NCI-H526 (cell line): ENCODE measurements around the gene KRT9.
"Not testable (repeated sequence)": the region's sequence is repeated elsewhere in the genome, so short reads cannot be mapped to it uniquely, and the experiment has no call there.

ENCODE experiments used
- DNase-seq, 2 experiments: peaks; one replicate each; lab custom pipeline; 2025; lab: John Stamatoyannopoulos, UW

Gene KRT9

DNA sequence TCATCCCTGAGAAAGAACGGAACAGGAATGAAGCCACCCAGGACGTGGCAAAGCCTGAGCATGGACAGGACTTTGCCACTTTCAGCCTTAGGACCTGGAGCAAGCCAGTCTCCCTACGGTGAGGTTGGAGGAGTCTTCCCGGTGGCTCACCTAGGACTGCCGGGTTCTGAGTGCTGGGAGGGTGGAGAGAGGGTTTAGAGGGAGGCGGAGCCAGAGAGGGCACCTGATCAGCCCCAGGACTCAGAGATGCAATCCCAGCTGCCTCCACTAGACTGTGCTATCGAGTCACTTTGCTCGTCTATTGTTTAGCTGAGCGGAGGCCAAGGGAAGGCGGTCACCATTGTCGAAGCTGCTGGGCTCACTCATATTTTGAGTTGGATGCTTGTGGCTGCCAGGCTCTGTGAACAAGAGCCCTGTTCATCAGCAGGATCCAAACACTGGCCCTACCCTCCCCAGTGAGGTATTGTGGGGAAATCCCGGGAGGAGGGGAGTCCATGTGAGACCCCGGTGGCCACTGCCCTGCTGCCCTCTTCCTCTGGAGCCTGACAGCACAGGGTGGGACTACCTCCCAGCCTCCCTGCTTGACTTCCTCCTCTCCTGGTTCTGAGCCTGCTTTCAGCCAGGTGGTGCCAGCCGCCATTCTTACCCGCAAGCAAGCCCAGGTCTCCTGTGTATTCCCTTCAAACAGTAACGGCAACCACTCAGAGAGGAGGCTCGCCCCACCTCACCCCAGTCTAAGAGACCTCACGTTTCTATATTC is 7.8 kb upstream of the KRT9 start:
- DNase-seq = peak; percentile 76 to 93

DNA sequence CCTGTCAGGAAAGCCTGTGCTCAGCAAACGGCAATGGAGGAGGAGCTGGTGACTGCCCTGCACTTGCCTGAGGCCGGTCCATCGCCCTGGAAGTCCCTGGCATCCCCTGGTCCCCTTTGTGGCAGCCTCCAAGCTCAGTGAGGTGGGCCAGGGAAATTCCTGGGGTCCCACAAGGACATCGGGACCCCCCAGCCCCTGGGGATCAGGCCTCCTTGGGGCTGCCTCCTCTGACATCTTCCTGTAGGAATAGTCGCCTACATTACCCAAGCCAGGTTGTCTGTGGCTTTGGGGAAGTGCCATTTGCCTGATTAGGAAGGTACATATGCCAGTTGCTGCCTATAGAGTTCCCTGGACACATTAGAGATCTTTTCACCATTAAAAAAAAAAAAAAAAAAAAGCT is 7.1 kb upstream of the KRT9 start:
- no peak for DNase-seq

DNA sequence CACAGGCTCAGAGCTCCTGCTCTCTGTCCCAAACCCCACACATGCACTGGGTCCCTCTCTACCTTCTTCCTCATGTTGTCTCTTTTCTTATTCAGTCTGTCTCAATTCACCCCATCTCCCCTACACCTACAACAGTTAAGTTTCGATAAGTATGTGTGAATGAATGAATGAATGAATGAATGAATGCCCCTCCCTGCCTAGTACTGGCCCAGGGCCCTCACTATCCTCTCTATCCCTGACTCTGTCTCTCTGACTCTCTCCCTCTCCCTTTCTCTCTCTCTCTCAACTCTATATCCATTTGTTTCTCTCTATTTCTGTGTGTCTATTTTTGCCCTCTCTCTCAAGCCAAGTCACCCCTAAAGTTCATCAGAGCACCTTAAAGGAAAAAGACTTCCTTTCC is 6.7 kb upstream of the KRT9 start:
- DNase-seq = no peak

DNA sequence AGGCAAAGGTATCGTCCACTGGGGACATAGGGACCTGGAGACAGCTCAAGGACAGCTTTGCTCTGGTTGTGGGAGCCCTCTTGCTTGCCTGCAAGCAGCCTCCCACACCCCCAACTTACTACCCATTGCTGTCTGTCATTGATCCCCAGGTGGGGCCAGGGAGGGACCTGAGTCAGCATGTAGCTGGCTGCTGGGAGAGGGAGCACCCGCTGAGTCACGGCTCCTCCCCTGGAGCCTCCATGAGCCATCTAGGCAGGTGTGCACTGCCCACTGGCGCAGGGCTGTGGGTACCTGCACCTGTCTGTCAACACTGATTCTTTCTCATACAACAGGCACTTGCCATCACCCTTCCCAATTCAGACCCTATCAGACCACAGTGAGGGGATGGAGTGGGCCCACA is 4.9 kb upstream of the KRT9 start:
- DNase-seq = not testable (repeated sequence)

DNA sequence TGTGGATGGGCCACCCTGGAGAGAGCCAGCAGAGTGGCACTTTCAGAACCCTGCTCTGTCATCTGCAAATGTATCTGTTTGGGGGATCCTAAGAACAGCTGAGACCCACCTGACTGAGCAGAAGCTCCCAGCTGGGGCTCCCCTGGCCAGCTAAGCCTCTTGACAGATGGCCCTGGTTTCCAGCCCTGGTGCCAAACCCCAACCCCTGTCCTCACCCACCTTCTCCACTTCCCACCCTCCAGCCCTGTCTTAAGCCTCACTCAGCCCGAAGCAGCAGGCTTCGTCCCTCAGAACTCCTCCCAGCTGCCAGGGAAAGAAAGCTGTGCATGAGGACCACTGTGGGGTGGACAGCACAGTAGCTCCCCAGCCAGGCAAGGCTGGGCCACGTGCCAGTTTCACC is 3.5 kb upstream of the KRT9 start:
- DNase-seq = no peak

DNA sequence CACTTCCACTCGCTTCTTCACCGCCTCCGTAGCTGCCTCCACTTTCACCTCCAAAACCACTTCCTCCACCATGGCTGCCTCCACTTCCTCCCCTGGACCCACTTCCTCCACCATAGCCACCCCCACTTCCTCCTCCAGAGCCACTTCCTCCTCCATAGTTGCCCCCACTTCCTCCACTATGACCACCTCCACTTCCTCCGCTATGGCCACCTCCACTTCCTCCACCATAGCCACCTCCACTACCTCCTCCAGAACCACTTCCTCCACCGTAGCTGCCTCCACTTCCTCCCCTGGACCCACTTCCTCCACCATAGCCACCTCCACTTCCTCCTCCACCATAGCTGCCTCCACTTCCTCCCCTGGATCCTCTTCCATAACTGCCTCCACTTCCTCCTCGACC is 4.5 kb downstream of the KRT9 start:
- DNase-seq = no peak

DNA sequence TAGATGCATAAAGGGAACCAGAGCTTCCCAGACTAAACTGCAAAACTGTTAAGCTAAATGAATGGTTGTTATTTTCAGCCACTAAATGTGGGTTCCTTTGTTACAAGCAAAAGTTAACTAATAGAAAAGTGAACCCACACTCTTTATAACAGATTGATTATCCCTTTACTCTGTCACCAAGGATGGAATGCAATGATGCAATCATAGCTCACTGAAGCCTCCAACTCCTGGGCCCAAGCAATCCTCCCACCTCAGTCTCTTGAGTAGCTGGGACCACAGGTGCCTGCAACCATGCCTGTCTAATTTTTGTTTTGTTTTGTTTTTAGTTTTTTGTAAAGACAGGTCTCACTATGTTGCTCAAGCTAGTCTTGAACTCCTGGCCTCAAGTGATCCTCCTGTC is 6.5 kb downstream of the KRT9 start:
- no peak for DNase-seq

DNA sequence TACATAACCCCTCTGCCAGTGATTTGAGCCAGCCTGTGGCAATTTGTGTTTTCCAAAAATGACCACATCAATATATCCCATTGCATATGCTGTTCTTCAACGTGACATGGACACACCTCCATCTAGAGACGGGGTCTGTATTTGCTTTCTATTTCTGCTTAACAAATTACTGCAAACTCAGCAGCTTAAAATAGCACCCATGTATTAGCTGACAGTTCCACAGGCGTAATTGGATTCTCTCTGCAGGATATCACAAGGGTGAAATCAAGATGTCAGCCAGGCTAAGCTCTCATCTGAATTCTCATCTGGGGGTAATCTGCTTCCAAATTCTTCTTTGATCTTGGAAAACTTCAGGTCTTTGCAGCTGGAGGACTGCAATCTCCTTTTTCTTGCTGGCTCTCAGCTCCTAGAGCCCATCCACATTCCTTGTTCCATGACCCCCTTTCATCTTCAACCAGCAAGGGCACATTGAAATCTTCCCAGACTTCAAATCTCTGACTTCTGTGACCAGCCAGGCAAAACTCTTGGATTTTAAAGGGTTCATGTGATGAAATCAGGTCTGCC is 8.2 kb downstream of the KRT9 start:
- no peak for DNase-seq

DNA sequence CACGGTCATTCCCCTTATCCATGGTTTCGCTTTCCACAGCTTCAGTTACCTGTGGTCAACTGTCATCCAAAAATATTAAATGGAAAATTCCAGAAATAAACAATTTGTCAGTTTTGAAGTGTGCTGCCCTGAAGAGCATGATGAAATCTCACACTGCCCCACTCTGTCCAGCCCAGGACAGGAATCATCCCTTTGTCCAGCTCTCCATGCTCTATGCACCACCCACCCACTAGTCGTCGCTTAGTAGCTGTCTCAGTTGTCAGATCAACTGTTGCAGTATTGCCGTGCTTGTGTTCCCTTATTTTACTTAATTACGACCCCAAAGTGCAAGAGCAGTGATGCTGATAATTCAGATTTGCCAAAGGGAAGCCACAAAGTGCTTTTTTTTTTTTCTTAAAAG is 10.3 kb downstream of the KRT9 start:
- no peak for DNase-seq

DNA sequence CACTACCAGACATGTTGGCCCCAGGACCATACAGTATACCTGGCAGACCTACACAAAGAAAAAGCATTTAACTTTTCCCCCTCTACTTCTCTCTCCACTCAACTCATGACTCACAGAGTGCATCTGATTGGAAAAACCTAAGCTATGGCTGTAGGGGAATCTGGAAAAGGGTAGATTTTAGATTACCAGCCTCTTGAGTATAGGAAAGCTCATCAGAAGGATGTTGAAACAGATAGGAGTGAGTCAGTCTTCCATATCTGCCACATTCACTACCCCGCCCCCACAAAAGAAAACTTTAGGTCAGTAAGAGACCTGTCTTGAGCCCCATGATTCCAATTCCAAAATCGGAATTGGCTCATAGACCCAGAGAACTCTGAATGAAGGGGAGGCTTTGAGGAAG is 12.3 kb downstream of the KRT9 start:
- no peak for DNase-seq

DNA sequence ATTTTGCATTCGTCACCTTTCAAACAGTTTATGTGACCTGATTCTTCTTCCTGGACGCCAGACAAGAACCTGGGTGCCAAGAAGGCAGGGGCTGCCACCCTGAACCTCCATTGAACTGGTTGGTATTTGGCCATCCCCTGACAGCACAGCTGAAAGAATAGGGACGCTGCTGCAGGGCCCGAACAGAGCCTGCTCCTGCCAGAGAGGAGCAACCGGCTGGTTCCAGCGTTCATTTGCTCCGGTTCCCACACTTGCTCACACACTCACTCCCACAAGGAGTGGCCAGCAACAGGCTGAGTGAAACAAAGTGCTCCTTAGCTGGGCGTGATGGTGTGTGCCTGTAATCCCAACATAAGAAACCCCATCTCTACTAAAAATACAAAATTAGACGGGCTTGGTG is 14.9 kb downstream of the KRT9 start:
- DNase-seq = no peak

DNA sequence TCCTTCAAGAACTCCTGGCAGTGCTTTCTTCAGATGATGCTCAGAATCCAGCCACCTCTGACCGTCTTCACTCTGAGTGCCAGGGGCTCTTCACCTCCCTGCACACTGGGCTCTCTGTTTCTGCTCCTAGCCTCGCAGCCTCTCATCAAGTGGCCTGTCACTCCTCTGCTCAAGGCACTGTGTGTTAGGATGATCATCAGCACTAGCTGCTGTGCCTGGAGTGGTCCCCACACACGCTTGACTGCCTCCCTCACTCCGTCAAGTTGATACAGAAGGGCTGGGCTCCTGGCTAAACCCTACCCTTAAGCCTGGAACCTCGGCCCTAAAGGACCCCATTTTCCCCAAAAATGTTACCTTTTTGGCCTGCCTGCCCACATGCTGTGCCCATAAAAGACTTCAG is 15.6 kb downstream of the KRT9 start:
- no peak for DNase-seq

DNA sequence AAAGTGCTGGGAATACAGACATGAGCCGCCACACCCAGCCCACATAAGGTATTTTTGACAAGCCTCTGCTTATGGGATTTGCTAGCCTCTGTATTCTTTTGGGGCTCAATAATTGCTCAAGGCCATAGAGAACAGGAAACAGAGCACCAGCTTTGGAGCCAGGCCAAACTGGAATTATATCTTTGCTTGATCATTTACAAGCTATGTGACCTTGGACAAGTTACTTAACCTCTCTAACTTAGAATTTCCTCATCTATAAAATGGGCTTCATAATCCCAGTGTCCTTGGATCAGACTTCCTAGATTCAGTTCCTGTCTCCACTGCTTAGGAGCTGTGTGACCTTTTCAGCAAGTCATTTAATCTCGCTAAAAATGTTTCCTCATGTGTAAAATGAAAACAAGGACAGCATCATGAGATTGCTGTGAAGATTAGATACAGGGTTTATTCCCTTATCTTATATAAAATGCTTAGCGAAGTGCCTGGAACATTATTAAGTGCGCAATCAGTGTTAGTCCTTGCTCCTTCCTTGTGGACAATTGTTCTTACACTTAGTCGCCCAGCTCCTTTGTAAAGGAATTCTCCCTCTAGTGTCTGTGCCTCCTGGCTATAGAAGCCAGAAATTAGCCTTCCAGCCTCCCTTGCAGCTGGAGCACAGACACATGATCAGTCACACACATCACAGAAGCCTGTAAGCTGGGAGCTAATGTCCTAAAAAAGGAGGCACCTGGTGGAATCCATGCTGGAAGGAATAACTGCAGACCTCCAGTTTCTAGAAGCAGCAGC is 16.6 kb downstream of the KRT9 start:
- no peak for DNase-seq

DNA sequence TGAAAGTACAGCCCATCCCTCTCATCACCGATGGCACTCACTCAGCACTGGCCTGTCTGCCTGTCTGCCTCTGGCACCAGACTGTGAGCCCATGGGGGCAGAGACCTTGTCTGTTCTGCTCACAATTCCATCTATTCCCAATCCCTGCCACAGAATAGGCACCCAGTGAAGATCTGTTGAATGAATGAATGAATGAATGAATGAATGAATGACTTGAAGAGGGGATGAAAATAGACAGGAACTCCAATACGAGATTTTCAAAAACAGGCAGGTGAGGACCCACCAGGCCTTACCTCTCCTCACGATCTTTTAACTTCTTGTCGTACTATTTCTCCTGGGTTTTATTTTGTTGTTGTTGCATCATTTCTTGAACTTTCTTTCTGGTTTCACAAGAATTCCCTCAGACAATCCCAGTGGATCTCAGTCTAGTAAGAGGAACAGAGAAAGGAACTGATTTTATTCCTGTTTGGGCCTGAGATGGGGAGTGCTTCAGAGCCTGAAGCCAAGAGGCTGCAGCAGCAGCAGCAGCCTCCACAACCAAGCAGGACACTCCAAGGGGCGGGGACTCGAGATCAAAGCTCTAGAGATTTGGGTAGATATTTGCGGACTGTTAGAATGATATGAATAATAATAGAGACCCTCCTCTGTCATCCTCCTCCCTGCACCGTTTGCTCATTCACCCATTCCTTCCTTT is 17.7 kb downstream of the KRT9 start:
- DNase-seq = no peak

DNA sequence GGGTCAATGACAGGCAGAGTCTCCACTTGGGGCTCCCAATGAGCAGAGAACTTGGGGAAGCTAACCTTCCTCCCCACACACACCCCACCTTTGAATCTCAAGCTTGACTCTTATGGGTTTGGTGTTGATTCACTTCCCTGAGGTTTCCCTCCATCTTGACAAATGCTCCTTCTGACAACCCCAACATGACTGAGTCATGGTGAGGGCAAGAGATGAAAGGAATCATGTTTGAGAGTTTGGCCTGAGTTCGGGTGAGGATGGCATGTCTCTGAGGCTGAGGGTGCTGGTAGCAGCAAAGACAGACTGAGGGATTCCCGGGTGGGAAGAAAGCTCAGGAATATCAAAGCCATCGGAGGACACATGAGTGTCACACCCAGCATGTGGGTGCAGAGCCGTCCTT is 18.7 kb downstream of the KRT9 start:
- DNase-seq = no peak

DNA sequence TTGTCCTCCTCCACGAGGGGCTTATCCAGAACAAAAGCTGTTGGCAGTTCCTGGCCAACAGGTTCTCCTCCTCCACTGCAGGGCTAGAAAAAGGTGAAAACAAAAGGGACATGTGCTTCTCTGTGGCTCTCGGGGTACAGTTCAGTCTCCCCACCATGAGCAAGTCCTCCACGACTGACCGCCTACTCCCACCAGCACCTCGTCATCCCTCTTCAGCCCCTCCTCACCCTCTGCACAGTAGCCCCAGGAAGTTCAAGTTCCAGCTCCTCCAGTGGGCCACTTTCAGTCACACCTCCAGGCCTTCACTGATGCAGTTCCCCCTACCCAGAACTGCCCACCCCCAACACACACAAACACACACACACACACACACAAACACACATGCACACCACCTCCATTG is 19.4 kb downstream of the KRT9 start:
- DNase-seq = no peak

DNA sequence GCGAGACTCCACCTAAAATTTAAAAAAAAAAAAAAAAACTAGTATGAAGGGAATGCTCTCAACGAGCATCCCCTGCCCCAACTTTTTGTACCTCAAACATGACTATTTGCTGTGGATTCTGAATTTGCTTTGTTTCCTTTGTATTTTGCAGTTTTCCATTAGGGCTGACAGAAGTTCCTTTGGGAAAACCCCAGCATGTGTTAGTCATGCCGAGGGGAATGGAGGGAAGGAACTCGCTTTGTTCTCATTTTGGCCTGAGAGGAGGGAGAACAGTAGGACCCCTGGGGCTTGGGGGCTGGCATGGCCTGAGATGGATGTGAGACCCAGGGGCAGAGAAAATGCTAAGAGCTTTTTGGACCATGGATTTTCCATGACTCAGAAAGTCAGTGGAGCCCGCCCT is 20.5 kb downstream of the KRT9 start:
- DNase-seq = no peak

DNA sequence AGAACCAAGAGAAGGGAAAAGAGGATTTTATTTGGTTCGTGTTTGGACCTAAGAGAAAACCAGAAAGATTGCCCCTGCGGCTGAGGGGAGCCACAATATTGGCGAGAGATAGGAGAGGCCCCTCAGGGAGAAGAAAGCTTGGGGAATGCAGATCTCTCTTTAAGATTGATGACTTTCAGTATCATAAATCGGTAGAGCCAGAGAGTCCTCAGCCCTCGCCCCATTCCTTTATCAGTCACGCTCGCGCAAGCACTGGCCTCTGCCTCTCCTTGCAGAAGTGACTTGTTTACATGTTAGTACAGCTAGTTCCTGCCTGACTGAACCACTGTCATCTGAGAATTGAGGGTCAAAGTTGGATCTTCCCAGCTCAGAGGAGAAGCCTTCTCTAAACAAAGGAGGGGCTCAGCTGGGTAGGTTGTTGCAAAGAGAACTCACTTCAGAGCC is 22.2 kb downstream of the KRT9 start:
- DNase-seq = no peak

DNA sequence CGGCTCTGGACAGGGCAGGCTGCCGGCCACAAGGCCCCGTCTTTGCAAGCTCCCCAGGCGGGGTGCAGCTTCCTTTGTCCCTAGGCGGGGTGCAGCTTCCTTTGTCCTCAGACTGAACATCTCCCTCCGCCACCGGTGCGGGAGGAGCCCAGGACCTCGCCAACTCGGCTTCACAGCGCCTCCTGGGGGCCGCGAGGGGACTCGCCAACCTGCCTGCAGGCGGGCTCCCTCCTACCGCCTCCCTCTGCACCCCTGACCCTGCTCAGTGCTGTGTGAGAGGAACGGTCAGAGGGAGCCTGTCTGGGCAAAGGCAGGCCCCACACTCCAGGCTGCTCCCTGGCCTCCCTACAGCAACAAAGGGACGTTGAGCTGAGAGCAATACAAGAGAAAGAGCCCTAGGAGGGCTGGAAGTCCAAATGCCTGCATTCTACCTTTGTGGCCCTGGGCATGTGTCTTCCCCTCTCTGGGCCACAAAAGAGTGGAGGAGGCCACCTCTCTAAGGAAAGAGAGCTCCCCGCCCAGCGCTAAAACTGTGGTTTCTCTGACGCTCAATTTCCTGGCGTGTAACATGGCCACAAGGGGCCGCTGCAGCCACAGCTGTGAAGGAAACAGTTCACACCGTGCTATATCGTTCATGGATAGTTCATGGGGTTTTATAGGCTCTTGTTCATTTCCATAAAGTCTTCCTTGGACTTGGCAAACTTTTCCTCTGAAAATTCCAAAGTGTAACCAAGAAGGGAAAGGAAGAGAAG is 22.8 kb downstream of the KRT9 start:
- DNase-seq = peak; percentile 76 to 91

DNA sequence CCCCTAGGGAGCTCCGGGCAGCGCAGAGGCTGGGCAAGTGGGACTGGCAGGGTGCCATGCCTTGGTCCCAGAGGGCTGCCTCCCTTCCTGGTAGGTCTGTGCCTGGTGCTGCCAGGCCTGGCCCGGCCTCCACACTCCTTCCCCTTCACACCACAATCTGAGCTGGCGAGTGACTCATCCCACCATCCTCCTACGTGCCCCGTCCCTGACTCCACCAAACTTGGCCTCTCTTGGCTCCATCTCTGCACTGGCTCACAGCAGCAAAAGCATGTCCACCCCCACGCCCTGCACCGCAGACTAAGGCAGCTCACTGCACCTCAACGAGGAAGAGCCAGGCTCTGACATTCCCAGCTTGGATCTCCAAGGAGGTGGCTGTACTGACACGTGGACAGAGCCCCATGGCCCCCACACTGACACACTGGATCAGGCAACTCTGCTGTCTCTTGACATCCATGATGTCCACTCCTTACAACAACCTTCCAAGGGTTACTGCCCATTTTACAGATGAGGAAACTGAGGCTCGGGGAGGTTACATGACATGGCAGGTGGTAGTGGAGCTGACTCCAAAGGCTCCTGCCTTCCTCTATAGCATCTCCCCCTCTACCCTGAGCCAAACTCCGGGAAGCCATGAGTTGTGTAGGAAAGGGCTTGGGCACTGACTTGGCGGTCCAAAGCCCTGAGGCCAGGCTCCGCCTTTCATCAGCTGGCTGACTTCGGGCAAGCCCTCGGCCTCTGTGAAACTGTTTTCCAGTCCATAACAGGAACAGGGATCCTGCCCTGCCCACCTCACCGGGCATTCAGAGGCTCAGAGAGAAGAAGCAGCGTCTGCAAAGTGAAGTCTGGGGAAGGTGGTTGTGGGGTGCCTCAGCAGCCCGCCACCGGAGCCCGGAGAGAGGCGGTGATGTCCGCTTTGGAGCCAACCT is 23.7 kb downstream of the KRT9 start:
- peak in 1 of 2 experiments; percentile 50 for DNase-seq

DNA sequence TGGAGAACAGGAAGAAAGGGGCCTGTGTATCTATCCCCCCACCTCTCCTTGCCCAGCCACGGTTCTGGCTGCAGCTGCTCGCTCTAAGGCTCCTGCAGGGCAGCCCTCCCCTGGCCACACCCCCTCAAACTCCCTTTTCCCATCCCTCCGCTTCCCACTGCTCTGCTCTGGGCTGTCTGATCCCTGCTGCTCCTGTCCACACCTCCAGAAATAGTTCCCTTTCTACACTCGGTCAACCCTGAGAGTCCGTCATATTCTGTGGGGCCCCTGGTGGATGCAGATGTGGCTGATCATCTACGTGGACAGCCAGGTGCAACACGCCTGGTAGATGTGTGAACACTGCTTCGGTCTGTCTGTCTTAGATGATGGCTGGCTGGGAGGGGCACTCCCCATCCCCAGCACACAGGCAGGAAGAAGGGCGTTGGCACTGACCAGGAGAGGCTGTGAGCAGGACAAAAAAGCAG is 24.4 kb downstream of the KRT9 start:
- no peak for DNase-seq
